Activated CD4-positive, alpha-beta T cell treated with anti-CD3 and anti-CD28 coated beads for 4 hours (primary cell): ENCODE data around the gene LRP10.
"Not testable (repeated sequence)": the region's sequence is repeated elsewhere in the genome, so short reads cannot be mapped to it uniquely, and the experiment has no call there.

ENCODE experiments used
- DNase-seq, 2 donors: peaks; one replicate each; pipeline ENCODE4 v3.0.0-alpha.2; 2020

Gene LRP10

GRCh38 chr14:22871224-22872032 lies at the start of gene LRP10:
LRP10 (plus strand) TSS chr14:22871740; CDS start chr14:22872304, 564 bp downstream.
- peak; percentile 78 to 80 for DNase-seq

- DNase-seq, result no peak
These were observed 49.4 kb upstream of the LRP10 start for GRCh38 chr14:22822016-22822570.

- DNase-seq, result peak; percentile 57 to 67
These were observed 48.9 kb upstream of the LRP10 start for GRCh38 chr14:22822571-22823098.

- DNase-seq, result no peak
These were observed 46.7 kb upstream of the LRP10 start for GRCh38 chr14:22824711-22825359.

GRCh38 chr14:22829076-22829660 lies 42.4 kb upstream of the LRP10 start:
- DNase-seq, result not testable (repeated sequence)

- DNase-seq, result peak; percentile 88 to 89
These were observed 41.7 kb upstream of the LRP10 start, which contains the start of gene MRPL52 for GRCh38 chr14:22829661-22830442. MRPL52 (plus strand) TSS chr14:22829887; CDS start chr14:22829913, 26 bp downstream.

GRCh38 chr14:22830443-22831010 lies 41.0 kb upstream of the LRP10 start:
- DNase-seq, result no peak

- no peak for DNase-seq
These were observed 36.0 kb upstream of the LRP10 start for GRCh38 chr14:22835505-22835904.

GRCh38 chr14:22836301-22837113 lies 35.0 kb upstream of the LRP10 start, which contains the start of gene MMP14:
MMP14 (plus strand) TSS chr14:22836585; CDS start chr14:22836818, 233 bp downstream.
- no peak for DNase-seq

- DNase-seq, result no peak
These were observed 34.3 kb upstream of the LRP10 start for GRCh38 chr14:22837114-22837749.

GRCh38 chr14:22837750-22838538 lies 33.6 kb upstream of the LRP10 start:
- no peak for DNase-seq

- DNase-seq, result no peak
These were observed 32.9 kb upstream of the LRP10 start for GRCh38 chr14:22838631-22839041.

- no peak for DNase-seq
These were observed 32.3 kb upstream of the LRP10 start for GRCh38 chr14:22839159-22839779.

GRCh38 chr14:22841311-22841710 lies 30.2 kb upstream of the LRP10 start:
- no peak for DNase-seq

GRCh38 chr14:22841769-22842168 lies 29.8 kb upstream of the LRP10 start:
- DNase-seq, result no peak

- DNase-seq, result no peak
These were observed 29.1 kb upstream of the LRP10 start for GRCh38 chr14:22842211-22843122.

GRCh38 chr14:22843123-22843925 lies 28.2 kb upstream of the LRP10 start:
- no peak for DNase-seq
